Suprapubic skin (tissue), 4 donors: Measurements from ENCODE around the gene ZDHHC17. TPM values are rescaled to one million over a fixed set of nuclear protein-coding genes. Genes with fewer than 3 reads are reported as not detected.

Experiments used
- DNase-seq, 2 donors: peaks; one replicate each; pipeline ENCODE4 v3.0.0-alpha.2; 2019; ENCODE audit warnings: low spot score in 2 of 2
- H3K27ac ChIP-seq: fragments of 200-600 bp; sonication (generic); one replicate; pipeline ENCODE4 v1.5.1; 2019
- H3K27me3 ChIP-seq: fragments of 200-600 bp; sonication (generic); one replicate; pipeline ENCODE4 v1.5.1; 2019
- H3K36me3 ChIP-seq: fragments of 200-600 bp; sonication (generic); one replicate; pipeline ENCODE4 v1.5.1; 2019
- H3K4me1 ChIP-seq: fragments of 200-600 bp; sonication (generic); one replicate; pipeline ENCODE4 v1.5.1; 2019
- H3K4me3 ChIP-seq: fragments of 200-600 bp; sonication (generic); one replicate; pipeline ENCODE4 v1.5.1; 2019; ENCODE audit warnings: mild to moderate bottlenecking
- H3K9me3 ChIP-seq: fragments of 200-600 bp; sonication (generic); one replicate; pipeline ENCODE4 v1.5.1; 2019
- EP300 ChIP-seq: sonication (generic); formaldehyde crosslinking; IDR thresholded peaks from one replicate; pipeline ENCODE4 v1.6.1; 2017; ENCODE audit warnings: antibody characterized with exemption
- POLR2A ChIP-seq, 2 donors: fragments of 450-650 bp; IDR thresholded peaks; one replicate each; pipeline ENCODE4 v1.6.1; 2017; ENCODE audit warnings: antibody characterized with exemption in 2 of 2, mild to moderate bottlenecking in 2 of 2, moderate library complexity in 2 of 2
- POLR2AphosphoS5 ChIP-seq, 3 donors: sonication (generic); formaldehyde crosslinking; IDR thresholded peaks; one replicate each; pipeline ENCODE4 v1.6.1; 2017; ENCODE audit warnings: antibody characterized with exemption in 3 of 3
- WGBS: methylation state at CpG from one replicate; pipeline ENCODE4 v1.1.5; 2018; 5-methylcytosine and 5-hydroxymethylcytosine counted together
- total RNA-seq, 4 donors: library from RNA; depleted of rRNA; stranded (reverse); fragments of >200 nt; gene quantifications; one replicate each; pipeline ENCODE4 v1.1.0, GENCODE V29; 2016
- TF ChIP-seq, protein P1 (sequence below), 2 donors: fragments of 200-600 bp in 1 of 2; fragments of 450-650 bp in 1 of 2; sonication (generic) in 1 of 2; IDR thresholded peaks; one replicate each; pipeline ENCODE4 v1.5.1; 2016 to 2019; ENCODE audit warnings: antibody characterized with exemption in 2 of 2, mild to moderate bottlenecking in 1 of 2, moderate library complexity in 1 of 2

ZDHHC17 gene
- total RNA-seq, 4 donors from 2014 or later, result 10.5 to 54.8 (median 19.9) TPM

DNA sequence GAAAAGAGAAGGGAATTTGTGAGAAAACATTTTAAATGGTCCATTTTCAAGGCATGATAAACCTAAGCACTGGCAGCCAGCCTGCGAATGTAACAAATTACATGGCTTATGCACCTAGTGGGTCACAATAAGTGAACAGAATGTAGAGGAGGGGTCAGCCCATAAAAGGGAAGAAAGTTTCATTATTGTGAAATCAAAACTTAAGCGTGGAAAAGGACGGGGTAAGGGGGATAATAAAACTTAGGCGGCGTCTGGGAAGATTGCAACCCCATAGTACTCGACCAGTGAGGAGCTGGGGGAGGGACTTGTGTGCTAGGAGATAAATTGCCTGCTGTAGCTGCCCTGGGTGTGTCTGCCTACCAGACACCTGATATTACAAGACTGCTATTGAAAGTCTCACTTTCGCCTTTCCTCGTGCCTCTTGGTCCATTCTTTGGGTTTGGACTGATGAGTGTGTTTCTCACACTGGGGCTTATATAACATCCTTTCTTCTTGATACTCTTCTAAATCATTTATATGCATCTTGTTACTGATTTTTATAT is 40.6 kb downstream of the ZDHHC17 start:
- H3K9me3 ChIP-seq, result peaks cover 7% of the 10 kb centered on the region
- H3K4me3 ChIP-seq, result no peak overlapping the region
- no peak overlapping the region for H3K27ac ChIP-seq
- DNase-seq, result no peak
- no peak for TF ChIP-seq POLR2AphosphoS5 (IDR thresholded peaks at IDR 0.05)
- TF ChIP-seq EP300, result no peak
- TF ChIP-seq, protein P1, sequence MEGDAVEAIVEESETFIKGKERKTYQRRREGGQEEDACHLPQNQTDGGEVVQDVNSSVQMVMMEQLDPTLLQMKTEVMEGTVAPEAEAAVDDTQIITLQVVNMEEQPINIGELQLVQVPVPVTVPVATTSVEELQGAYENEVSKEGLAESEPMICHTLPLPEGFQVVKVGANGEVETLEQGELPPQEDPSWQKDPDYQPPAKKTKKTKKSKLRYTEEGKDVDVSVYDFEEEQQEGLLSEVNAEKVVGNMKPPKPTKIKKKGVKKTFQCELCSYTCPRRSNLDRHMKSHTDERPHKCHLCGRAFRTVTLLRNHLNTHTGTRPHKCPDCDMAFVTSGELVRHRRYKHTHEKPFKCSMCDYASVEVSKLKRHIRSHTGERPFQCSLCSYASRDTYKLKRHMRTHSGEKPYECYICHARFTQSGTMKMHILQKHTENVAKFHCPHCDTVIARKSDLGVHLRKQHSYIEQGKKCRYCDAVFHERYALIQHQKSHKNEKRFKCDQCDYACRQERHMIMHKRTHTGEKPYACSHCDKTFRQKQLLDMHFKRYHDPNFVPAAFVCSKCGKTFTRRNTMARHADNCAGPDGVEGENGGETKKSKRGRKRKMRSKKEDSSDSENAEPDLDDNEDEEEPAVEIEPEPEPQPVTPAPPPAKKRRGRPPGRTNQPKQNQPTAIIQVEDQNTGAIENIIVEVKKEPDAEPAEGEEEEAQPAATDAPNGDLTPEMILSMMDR (IDR thresholded peaks at IDR 0.05), result no peak
- no peak for TF ChIP-seq POLR2A (IDR thresholded peaks at IDR 0.05)
- H3K27me3 ChIP-seq, result no peaks in the 10 kb centered on the region
- no peaks in the 10 kb centered on the region for H3K4me1 ChIP-seq
- WGBS, result 94% methylated on average over 8 of the region's 8 CpGs
- peaks cover 29% of the 10 kb centered on the region for H3K36me3 ChIP-seq

DNA sequence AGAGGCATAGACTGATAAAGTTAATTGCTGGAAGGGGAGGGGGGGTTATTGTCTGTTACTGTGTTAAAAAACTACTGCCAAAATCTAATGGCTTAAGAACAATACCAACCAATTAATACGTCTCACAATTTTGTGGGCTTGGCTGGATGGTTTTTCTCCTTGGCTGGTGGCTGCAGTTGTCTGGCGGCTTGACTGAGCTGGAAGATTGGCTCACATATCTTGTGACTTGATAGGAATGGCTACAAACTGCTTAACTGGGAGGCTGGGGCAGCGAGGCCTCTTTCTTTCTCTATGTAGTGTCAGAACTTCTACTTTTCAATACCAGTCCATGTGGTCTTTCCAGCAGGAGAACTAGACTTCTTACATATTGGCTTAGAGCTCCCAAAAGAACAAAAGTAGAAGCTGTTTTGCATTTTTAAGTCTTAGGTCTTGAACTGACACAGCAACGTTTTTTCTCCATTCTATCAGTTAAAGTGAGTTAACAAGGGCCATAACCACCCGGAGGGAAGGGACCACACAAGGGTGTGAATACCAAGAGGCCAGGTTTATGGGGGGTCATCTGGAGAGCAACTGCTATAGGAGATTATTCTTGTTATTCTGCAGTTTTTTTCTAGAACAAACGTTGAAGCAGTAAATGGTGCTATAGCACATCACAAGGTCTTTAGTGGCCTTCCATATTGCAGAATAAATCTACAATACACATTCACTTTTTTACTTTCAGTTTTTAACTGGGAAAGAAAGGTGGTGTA is 46.9 kb downstream of the ZDHHC17 start:
- no peak for TF ChIP-seq POLR2A (IDR thresholded peaks at IDR 0.05)
- no peak for TF ChIP-seq EP300
- no peak for TF ChIP-seq POLR2AphosphoS5 (IDR thresholded peaks at IDR 0.05)
- TF ChIP-seq, protein P1 (IDR thresholded peaks at IDR 0.05), result no peak
- no peak for DNase-seq
- no peak overlapping the region for H3K27ac ChIP-seq
- peaks cover 39% of the 10 kb centered on the region for H3K36me3 ChIP-seq
- H3K9me3 ChIP-seq, result no peaks in the 10 kb centered on the region
- H3K4me3 ChIP-seq, result no peak overlapping the region
- H3K4me1 ChIP-seq, result no peaks in the 10 kb centered on the region
- WGBS, result 54% methylated on average over 6 of the region's 6 CpGs
- H3K27me3 ChIP-seq, result no peaks in the 10 kb centered on the region

DNA sequence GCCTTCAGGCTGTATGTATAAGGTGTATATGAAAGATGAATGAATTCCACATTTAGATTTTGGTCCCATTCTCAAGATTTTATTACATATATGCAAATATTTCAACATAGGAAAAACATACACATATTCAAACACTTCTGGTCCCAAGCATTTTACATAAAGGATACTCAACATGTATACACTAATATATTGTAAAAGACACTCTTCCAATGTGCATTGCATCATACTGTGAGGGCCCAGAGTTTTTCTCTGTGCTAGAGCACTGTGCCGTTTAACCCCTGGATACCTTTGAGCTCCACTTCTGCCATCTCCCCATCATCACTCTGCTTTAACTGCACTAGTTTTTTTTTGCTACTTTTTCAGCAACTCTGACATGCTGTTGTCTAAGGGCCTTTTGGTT is 48.1 kb downstream of the ZDHHC17 start:
- TF ChIP-seq POLR2A (IDR thresholded peaks at IDR 0.05), result no peak
- TF ChIP-seq EP300, result no peak
- TF ChIP-seq POLR2AphosphoS5 (IDR thresholded peaks at IDR 0.05), result no peak
- TF ChIP-seq, protein P1 (IDR thresholded peaks at IDR 0.05), result no peak
- Histone ChIP-seq H3K9me3 (no peaks in the 10 kb centered on the region), H3K4me1 (no peaks in the 10 kb centered on the region), H3K4me3 (no peak overlapping the region), H3K36me3 (peaks cover 34% of the 10 kb centered on the region), H3K27ac (no peak overlapping the region), H3K27me3 (no peaks in the 10 kb centered on the region)
- DNase-seq, result no peak
- WGBS, result 86% methylated on average over 1 of the region's 1 CpG

DNA sequence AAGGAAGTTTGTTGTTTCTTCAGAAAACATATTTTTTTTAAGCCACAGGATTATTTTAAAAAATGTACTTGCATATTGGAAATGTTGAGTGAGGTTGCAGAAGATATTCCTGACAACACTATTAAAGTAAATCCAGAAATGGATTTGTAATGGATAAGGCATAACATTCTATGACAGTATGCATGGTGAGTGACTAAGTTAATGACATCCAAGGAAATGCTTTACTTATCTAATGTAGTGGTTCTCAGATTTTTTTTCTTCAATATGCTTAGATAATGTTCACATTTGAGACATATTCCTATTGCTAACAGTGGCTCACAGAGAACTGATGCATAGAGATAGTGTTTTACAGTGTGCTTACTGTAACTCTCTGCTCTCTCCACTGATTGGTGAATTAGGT is 49.4 kb downstream of the ZDHHC17 start:
- H3K9me3 ChIP-seq, result no peaks in the 10 kb centered on the region
- no peaks in the 10 kb centered on the region for H3K27me3 ChIP-seq
- TF ChIP-seq, protein P1 (IDR thresholded peaks at IDR 0.05), result no peak
- DNase-seq, result no peak
- no peak overlapping the region for H3K27ac ChIP-seq
- H3K36me3 ChIP-seq, result peaks cover 24% of the 10 kb centered on the region
- H3K4me1 ChIP-seq, result no peaks in the 10 kb centered on the region
- H3K4me3 ChIP-seq, result no peak overlapping the region

DNA sequence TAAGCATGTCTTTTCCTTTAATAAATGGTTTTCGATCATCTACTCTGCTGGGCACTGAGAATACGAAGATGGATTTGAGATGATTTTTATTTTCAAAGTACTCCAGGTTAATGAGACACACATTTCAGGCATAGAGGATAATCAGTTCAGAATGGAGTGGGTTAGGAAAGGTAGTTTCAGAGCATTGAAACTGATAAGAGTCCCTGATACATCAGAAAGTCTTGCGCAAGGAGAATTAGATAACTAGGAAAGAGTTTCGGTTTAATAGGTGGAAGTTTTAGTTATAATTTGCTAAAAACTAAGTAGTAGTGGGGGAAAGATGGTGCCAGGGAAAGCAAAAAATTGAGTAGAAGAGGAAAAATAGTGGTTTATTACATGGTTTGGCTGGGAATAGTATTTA is 50.1 kb downstream of the ZDHHC17 start:
- H3K27me3 ChIP-seq, result no peaks in the 10 kb centered on the region
- H3K4me1 ChIP-seq, result no peaks in the 10 kb centered on the region
- H3K27ac ChIP-seq, result no peak overlapping the region
- H3K36me3 ChIP-seq, result peaks cover 20% of the 10 kb centered on the region
- no peak overlapping the region for H3K4me3 ChIP-seq
- no peaks in the 10 kb centered on the region for H3K9me3 ChIP-seq
- no peak for TF ChIP-seq POLR2A (IDR thresholded peaks at IDR 0.05)
- WGBS, result 96% methylated on average over 4 of the region's 4 CpGs
- no peak for DNase-seq
